IPS-11a (cell line): Measurements from ENCODE around the gene CDK15.
"Not testable (repeated sequence)": the region's sequence is repeated elsewhere in the genome, so short reads cannot be mapped to it uniquely, and the experiment has no call there.

Experiments used
- H3K4me3 ChIP-seq: one replicate; pipeline ENCODE4 v1.5.1; 2013; ENCODE audit warnings: low read depth, low read length, control low read depth

Gene CDK15

DNA sequence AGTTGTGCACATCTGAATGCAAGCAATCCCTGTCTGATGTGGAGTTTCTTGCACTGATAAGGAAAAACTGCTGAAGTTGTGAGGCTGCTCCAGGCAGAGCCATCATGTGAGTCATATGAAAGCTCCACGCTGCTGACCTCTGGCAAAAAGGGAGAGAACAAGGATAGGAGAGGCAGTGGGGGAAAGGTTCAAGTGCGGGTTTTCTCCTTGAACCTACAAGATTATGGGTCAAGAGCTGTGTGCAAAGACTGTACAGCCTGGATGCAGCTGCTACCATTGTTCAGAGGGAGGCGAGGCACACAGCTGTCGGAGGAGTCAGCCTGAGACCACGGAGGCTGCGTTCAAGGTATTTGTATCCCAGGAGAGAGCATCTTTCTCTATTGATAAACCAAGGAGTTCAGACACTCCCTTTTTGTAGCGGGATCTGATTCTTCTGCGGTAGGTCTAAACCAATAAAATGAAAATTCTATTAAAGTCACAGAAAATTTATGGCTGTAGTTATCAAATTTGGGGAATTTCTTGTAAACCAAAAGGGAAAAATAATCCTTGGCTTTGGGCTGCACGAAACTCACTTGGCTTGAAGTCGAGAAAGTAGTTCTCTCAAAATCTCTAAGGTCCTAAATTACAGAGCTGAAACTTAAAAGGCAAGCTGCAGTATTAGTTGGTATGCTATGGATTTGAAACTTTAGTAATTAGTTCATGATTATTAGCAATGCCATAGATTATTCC, at the start of gene CDK15:
TSS of gene CDK15 (plus strand) at position 96 of the 729 bp plus-strand sequence. CDS start at position 224, 128 bp downstream.
- H3K4me3 ChIP-seq: no peak within 1 kb of the TSS

DNA sequence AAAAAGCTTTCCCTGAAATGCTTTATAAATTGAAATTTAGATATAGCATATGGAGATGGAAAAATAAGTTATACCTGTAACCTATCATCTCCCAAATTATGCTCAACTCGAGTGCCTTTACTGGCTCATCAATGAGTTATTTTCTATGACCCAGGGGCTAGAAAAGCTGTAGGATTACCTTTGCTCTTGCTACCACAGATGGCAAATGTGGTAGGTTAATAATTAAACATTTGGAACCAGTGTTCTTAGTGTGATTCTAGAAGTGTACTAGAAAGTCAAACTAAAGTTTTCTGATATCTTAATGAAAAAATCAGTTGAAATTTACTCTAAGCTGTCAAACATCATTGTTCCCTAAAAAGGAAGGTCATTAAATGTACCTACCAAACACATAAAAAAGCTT, 48.1 kb upstream of the CDK15 start:
- H3K4me3 ChIP-seq: no peak overlapping the region

GRCh38 chr2:201758873-201759272, 47.5 kb upstream of the CDK15 start:
- H3K4me3 ChIP-seq: no peak overlapping the region

GRCh38 chr2:201759567-201759966, 46.8 kb upstream of the CDK15 start:
- no peak overlapping the region for H3K4me3 ChIP-seq

DNA sequence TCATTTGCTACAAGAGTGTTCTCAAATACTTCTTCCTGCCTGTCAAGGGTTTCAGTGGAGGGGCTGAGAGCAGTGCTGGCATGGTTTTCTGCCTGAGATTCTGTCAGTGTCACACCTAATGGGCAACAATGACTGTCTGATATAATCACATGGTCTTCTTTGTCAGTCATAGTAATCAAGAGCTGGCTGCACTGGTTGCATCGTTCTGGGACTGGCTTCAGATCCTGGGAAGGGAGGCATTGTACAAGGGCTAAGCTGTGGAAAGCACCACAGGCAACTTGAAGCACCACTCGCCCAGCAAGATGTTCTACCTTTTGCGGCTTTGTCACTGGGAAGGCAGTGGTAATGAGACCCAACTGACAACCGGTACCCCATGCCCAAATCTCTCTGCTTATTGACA, 45.2 kb upstream of the CDK15 start:
- H3K4me3 ChIP-seq: no peak overlapping the region

GRCh38 chr2:201764469-201764868, 41.9 kb upstream of the CDK15 start:
- H3K4me3 ChIP-seq: not testable (repeated sequence)

DNA sequence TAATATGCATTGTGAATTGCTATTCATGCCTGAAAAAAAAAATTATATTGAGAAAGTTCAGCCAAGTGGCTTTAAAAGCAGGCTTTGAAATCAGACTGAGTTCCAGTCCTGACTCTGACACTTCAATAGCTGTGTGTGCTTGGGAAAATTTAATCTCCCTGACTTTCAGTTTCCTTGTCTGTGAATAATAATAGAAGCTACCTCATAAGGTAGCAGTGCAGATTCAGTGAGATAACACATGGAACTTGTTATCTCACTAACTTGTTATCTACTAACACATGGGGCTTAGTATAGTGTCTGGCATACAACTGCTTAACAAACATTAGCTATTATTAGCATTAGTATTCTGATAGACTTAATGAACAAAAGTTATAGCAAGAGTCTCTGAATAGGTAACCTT, 40.5 kb upstream of the CDK15 start:
- no peak overlapping the region for H3K4me3 ChIP-seq

DNA sequence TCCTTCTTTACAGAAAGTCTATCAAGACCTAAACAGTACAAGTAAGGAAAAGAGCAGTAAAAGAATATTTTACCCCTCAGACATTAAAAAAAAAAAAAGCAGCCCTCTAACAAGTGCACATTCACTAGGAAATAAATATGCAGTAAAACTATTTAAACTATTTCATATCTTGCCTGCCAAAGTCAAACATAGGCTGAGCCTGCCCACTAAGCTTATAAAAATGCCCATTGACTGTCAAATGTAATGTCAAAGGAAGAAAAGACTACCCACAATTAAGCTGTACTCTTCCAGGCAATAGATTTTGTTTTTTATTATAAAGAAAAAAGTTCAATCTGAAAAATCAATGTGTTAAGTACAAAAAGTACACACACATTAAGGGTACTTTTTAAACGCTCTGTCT, 37.4 kb upstream of the CDK15 start:
- H3K4me3 ChIP-seq: no peak overlapping the region

- H3K4me3 ChIP-seq: no peak overlapping the region
Measured at GRCh38 chr2:201769666-201770373, 36.5 kb upstream of the CDK15 start.

DNA sequence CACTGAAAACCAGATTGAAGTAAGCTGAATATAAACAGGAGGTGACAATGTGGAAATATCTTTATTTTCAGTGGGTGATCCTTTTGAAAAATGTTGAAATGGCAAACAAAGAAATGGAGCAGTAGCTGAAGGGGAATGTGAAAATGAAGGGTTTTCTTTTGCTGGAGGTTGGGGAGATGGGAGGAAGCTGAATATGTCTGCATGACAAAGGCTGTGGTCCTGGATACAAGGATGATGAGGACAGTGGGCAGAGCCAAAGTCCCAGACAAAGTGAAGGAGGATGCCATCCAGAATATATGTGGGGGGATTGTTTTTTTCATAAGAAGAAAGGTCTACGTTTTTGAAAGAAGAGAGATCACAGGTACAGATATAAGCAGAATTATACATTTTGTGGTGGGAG, 32.3 kb upstream of the CDK15 start:
- no peak overlapping the region for H3K4me3 ChIP-seq

DNA sequence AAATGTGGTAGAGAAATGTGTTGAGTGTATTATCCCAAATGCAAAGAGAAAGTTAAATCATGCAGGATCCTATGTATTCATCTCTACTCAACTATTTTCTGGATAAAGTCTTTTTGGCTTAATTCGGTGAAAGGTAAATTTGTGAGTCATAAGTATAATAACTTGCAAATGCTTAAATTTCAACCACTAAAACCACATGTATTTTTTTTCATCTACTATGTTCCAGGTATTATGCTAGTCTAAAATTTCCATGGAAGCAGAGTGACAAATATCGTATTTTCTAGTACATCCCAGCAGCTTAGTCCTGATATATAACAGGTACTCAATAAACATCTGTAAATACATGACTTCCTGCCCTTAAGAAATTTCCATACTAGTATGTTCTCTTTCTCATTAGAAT, 31.8 kb upstream of the CDK15 start:
- no peak overlapping the region for H3K4me3 ChIP-seq

DNA sequence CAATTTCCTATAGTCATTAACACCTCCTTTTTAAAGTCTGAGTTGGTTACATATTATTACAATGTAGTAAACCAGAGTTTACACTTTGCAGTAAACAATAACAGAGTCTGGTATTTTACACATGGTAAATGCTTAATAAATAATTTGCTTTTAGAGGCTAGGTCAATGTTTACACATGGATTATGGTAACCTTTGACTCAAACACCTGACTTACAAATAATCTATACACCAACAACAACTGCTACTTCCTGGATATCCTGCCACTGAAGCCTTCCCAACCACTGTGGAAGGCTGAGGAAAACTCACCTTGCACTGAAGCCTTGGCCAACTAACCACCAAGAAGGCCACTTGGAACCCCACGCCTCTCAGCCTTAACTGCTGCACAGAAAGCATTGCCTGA, 31.0 kb upstream of the CDK15 start:
- H3K4me3 ChIP-seq: no peak overlapping the region

GRCh38 chr2:201777043-201777442, 29.3 kb upstream of the CDK15 start:
- no peak overlapping the region for H3K4me3 ChIP-seq

DNA sequence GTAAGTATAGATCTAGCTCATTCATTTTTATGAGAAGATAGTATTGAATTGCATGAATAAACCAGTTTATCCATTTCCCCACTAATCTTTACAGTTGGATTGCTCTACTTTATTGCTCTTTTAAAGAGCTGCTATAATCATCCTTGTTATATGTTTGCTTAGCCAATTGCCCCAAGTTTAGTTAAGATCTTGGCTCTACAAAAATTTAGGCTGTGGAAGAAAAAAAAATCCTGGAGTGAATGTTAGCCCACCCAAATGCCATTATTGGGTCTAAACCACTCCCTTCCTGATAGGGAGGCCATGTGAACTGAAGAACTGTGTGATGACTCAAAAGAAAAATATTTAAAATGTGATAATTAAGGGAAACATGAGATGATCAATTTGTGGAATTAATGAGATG, 28.5 kb upstream of the CDK15 start:
- no peak overlapping the region for H3K4me3 ChIP-seq

GRCh38 chr2:201779901-201780673, 26.2 kb upstream of the CDK15 start:
- H3K4me3 ChIP-seq: peak overlapping the region; percentile 75

DNA sequence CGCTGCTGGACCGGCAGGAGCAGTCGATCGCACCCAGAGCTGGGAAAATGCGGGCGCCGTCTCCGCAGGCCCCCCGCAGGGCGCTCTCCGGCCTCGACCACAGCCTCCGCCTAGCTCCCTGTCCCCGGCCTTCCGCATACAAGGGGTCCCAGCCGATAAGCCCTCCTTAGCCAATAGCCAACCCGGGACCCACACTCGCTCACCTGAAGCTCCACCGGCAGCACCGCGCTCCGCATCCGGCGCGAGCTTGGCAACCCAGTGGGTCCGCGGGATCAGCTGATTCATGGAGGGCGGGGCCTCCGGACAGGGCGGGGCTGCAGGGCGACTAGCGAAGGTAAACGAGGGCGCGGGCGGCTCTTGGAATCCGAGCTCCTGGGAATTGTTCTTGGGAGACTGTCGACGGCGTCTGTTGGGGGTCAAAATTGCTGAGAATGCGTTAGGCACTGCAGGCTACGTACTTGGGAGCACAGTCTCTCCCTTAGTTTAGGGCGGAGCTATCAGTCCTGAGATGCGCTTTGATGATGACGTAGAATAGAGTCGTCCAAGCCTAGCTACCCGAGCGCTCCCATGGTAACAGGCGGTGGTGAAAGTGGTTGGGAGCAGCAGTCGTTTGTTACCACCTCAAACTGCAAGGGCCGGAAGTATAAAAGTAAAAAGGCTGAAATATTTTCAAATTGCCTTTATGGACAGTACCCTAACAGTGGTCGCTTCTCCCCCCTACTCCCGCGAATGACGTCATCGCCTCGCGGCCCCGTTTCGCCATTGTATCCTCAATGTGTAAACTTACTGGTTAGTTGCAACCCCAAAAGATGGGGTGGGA, 25.5 kb upstream of the CDK15 start, which contains the start of gene ALS2:
TSS of gene ALS2 (minus strand) at position 260 of the 820 bp plus-strand sequence. CDS start 12,048 bp downstream, outside the sequence.
- peak within 1 kb of the TSS; percentile 75 for H3K4me3 ChIP-seq

DNA sequence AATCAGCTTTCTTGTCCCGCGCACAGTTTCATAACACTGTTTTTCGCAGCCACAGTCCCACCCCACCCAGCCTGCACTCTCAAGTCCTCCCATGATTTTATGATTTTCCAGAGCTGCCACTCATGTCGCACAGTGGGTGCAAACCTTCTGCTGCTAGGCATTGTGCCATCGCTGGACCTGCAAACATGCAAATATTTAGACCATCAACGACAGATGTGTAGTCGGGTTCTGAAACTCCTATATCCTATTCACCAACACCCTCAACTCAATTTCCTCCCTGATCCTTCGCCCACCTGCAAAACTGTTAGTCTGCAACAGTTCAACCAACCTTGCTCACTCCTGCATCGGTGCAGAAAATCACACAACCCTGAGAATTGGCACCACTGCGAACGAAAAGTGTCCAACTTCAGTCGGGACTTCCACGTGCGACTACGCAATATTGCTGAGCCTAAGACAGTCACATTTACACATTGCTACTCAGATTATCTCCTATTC, 24.7 kb upstream of the CDK15 start:
- H3K4me3 ChIP-seq: peak overlapping the region; percentile 75

GRCh38 chr2:201784563-201784962, 21.8 kb upstream of the CDK15 start:
- H3K4me3 ChIP-seq: no peak overlapping the region

GRCh38 chr2:201785135-201785534, 21.2 kb upstream of the CDK15 start:
- no peak overlapping the region for H3K4me3 ChIP-seq

- H3K4me3 ChIP-seq: no peak overlapping the region
Measured at GRCh38 chr2:201786471-201786870, 19.9 kb upstream of the CDK15 start.

DNA sequence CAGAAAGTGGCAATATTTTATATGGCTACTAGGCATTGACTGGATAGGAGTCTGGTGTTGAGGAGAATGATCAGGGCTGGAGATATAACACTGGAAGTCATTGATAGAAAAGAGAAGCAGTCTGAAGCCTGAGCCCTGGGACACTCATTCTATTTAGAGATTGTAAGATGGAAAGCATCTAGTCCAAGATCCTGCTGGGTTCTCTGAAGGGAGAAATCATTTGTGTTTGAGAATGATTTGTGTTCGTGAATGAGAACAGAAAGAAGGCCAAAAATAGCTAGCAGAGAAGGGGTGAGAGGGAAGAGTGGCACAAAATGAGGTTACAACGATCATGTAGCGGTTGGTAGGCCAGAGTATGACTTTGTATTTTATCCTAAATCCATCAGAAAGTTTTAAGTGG, 18.0 kb upstream of the CDK15 start:
- no peak overlapping the region for H3K4me3 ChIP-seq
